T-helper 2 cell treated with Interferon-gamma antibody and Interleukin-4, amounts not matched to agents 100 ng/mL and 5 ng/mL, for 36 hours (primary cell): Measurements from ENCODE around the gene SEMA3C. TPM values are rescaled to one million over a fixed set of nuclear protein-coding genes. Genes with fewer than 3 reads are reported as not detected.
"Not testable (repeated sequence)": the region's sequence is repeated elsewhere in the genome, so short reads cannot be mapped to it uniquely, and the experiment has no call there.

Source experiments
- intact Hi-C: fragments of 100-400 bp; cut with micrococcal nuclease; formaldehyde crosslinking; loops from one replicate; pipeline ENCODE4 v1.15.1; 2023
- total RNA-seq: library from RNA; stranded (reverse); gene quantifications from 2 replicates; pipeline ENCODE4 v1.2.3, GENCODE V29; 2022

Gene SEMA3C
- total RNA-seq, 1 donor from 2014 or later = not detected

DNA sequence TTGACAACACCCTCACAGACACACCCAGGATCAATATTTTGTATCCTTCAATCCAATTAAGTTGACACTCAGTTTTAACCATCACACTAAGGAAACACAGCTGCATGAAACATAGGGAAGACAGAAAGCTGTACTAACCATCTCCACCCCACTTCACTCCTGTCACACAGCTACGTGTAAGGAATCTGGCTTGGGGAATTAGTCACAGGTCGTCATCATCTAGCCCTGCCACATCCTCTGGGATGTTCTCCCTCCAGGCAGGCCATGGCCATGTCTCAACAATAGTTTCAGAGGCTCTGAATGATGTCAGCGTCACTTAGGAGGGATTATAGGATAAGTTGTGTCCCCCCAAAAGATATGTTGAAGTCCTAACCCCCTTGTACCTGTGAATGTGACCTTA lies 10.8 kb upstream of the SEMA3C start:
- intact Hi-C loops = no loop called here

DNA sequence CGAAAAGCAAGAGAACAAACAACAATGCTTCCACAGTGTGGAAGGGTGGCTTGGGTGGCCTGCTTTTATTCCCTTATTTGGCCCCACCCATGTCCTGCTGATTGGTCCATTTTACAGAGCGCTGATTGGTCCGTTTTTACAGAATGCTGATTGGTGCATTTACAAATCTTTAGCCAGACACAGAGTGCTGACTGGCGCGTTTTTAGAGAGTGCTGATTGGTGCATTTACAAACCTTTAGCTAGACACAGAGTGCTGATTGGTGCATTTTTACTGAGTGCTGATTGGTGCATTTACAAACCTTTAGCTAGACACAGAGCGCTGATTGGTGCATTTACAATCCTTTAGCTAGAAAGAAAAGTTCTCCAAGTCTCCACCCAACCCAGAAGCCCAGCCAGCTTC lies 8.1 kb upstream of the SEMA3C start:
- intact Hi-C loops = not testable (repeated sequence)

DNA sequence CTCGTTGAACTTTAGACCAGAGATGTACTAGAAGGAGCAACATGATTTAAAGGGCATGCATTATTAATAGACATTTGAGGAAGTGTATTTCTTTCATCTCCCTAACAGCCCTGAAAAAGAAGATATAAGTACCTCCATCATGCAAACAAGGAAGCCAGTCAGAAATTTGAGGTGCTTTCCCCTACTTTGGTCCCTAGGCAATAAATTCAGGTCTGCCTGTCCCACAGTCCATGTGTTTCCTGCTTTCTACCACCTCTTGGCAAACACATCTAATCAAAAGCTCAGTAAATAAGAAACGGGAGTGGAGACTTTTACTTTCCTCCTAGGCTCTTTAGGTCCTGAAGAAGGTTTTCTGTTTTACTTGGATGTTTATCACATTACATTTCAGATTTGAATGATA lies 5.2 kb upstream of the SEMA3C start:
- intact Hi-C loops = no loop called here

DNA sequence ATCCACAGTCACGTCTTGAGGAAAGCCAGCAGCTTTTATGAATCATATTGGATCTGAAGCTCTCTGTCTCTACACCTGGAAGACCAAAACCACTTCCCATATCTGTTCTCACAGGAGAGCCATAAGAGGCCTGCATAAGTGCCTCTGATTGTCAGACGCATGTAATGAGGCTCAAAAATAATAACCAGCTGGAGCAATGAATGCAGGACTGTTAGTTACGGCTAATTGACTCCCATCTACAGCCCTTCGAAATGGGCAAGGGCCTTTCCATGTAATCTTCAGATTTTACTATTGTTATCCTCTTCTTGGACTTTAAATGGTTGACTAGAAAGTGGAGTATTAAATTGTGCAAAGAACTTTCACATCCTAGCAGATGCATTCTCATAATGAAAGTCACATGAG lies 4.4 kb upstream of the SEMA3C start:
- intact Hi-C loops = no loop called here

DNA sequence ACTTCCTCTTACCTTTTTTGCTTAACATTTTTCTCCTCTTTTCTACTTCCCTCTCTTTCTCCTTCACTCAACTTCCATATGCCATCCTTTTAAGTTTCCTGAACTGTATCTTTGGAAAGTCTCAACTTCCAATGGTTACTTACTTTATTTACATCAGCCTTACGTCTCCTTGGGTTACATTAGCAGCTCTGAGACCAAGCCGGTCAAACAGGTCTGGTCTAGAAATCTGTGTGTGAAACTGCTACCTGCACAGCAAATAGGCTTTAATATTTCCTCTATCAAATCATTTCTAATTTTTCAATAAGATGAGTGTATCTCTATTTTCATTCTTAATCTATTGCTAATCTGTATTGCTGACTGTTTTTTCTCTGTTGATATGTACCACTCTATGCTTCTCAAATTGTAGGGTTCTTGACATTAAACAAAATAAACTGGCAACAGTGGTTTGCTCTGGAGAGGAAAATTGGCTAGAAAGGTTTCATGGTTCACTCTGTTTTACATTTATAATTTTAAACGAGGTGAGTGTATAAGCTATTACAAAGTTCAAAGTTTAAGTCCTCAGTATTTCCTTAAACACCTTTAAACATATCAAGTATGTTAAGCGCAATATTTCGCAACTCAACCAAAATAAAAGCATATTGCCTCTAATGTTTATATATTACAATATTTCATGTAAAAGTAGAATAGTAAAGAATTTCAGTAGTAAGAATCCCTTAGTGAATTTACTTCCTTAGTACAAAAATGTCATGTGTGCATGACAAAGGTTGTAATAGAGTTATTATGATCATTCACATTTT lies 3.6 kb upstream of the SEMA3C start:
- intact Hi-C loops = no loop called here

DNA sequence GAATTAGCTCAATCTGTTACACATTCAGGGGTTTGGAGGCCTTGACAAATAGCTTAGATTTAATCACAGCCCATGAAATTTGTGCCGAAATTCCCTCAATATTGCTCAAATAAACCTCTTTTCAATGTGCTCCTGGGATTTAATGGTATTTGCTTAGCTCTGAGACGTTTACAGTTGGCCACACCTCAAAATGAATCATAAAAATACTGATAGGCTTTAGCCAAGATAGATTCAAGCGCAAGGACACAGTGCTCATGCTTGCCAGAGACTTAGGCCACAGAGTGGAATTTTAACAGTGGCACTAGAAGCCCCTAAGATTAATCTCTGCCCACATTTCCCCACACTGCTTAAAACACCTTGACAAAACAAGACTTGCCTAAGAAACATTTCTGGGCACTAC lies 2.3 kb upstream of the SEMA3C start:
- intact Hi-C loops = no loop called here

DNA sequence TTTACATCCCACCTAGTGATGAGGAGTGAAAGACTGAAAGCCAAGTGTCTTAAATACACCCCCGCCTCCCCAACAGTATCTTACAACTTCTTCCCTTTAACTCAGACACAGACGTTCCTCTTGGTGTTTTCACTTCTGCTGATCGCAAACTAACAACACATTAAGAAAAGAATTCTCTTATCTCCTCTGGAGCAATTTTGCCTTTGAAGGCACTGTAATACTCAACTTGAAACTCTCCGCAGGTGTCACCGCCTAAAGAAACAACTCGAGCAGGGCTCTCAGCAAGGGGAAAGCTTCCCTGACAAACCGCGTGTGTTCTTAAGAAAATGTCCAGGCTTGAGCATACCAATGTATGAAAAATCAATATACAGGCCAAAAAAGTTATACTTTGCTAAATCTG lies 452 bp downstream of the SEMA3C start:
- intact Hi-C loops = no loop called here

DNA sequence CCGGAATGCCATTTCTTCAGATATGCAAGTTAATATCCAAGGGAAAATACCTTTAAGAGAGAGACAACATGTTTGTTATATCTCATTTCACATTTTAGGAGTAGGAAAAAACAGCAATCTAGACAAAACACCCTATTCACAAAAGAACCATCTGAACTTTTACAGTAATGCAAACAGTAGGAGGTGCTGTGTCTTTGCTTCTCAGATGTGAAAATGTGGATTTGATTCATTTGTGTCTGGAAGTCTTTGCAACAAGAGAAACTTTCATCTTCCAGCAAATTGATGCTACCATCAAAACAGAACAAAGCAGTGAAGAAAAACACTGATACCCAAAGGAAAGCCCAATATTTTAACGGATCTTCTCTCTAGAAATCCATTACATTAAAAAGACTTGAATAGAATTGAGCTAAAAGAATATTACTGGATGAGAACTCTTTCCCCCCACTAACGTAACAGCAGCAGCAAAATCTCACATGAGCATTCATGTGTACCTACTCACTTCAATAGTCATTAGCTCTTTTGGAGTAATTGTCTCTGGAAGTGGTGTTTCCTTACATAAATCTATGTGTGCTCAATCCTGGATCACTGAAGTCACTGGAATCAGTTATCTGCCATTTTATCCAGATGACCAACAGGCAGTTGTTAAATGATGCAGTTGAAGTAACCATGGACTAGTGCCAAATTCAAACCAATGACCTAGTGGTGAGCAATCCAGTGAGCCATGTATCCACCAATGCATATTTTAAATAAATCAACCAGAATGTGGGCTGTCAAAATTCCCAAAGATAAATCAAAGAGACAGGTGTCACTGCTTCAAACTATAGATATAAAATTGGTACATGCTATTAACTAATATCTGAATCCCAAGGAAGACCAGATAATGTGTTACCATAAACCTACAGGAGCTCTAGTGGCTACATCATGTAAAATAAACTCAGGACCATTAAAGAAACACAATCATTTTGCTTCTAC lies 1.8 kb downstream of the SEMA3C start:
- intact Hi-C loops = no loop called here

DNA sequence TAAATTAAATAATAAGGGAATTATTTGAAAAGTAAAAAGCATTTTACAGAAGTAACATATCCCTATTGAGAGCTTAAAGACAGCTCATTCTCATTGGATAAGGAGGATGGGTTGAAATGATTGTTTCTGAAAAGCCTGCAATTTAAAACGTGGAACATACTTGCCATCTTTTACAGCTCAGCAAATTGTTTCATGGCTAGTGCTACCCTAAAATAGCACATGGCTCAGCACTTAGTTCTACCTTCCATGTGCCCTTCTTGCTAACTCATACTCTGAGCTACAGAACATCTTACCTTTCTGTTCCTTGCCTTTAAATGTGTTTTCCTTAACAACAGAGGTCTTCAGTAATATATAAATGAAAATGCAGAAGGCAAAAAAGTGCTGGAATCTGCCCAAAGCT lies 8.6 kb downstream of the SEMA3C start:
- intact Hi-C loops = no loop called here

DNA sequence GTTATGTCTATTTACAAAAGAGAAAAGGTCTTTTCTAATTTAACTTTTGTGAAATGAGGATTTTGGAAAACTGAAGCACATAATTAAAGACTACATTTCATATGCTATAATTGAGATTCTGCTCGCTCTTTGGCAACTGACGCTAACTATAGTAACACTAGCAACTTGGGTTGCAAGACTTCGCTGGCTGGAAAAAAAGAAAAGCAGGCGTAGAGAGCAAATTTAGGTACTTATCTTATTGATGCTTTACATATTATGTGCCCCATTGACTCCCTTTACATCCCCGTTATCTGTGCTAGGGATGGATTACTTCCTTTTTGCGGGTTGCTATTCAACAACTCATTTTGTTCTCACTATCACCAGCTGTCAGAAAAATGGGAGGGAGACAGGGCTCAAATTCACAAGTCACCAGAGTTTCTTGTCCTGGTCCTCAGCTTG lies 10.5 kb downstream of the SEMA3C start:
- intact Hi-C loops = no loop called here

DNA sequence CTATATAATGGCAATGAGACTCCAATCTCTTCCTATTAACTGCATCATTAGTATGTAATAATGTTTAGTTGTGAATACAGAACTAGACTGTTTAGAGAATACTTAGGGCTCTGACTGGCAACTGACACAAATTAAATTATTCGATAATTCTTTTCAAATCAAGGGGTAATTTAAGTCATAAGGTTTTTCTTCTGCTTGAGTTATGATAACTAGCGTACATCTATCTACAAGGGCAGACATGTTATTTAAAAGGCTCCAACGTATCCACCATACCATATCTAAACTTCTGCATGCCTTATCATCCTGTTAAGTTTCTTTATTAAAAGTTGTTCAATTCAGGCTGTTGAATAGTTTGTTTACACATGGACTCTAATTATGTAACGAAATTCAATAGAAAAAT lies 11.2 kb downstream of the SEMA3C start:
- intact Hi-C loops = no loop called here

DNA sequence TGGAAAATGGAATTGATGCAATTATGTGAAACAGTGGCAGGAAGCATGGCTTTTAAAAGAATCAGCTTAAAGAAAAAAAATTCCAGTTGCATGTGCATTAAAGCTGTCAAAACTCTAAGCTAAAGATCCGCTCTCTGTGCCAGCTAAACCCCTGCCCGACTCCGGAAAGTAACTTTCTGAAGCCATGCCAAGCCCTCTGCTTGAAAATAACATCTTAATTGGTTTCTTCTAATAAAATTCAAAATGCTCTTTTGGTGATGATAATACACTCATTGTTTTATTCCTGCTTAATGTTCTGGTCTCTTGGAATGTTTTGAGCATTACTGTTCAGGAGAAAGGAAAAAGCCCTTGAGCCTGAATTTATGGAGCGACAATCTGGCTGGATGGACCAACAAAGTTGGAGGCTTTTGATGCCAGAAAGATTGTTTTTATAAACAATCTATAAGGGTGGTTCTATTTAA lies 11.7 kb downstream of the SEMA3C start:
- intact Hi-C loops = no loop called here

DNA sequence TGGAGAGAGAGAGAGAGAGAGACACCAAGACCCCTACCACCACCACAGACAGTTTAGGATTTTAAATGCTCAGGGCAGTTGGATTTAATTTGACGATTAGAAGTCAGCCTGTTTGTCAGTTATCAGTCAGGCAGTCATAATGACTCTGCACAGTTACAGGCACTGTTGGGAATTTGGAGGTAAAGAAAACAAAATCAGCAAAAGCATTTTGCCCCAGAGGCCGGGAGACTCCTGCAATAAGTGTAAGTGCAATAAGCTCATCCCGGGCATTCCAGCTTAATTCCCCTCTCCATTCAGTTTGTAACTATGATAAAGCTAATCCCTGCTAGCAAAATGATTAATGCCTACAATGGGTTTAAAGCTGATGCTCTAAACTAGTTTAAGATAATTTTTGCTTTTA lies 13.5 kb downstream of the SEMA3C start:
- intact Hi-C loops = no loop called here

DNA sequence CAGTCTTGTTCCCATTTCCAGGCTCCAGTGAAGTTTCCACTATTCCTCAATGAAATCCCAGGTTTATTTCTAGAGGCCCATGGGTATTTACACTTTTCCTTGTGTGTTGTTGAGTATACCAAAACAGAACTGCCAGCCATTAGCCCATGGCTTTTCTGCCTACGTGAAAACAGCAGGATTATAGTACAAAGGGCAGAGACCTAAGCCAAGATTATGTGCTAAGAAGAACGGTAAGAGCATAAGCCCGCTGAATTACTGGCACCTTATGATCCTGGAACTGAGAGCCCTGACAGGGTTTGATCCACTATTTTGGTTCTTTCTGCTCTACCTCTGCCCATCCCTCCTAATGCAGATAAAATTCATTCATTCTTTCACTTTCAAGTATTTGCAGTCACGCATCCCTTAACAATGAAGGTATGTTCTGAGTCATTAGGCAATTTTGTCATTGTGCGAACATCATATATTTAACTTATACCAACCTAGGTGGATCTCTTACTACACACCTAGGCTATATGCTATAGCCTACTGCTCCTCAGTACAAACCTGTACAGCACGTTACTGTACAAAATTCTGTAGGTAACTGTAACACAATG lies 16.0 kb downstream of the SEMA3C start:
- intact Hi-C loops = no loop called here

DNA sequence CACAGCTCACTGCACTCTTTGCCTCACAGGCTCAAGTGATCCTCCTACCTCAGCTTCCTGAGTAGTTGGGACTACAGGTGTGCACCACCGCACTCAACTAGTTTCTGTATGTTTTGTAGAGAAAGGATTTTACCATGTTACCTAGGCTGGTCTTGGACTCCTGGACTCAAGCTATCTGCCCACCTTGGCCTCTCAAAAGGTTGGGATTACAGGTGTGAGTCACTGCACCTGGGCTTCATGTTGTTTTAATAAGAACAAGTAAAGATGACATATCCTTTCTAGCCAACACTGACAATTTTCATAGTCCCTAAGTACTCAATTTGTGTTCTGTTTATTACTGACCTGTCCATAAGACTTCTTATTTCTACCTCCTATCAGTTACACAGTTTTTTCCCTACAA lies 16.8 kb downstream of the SEMA3C start:
- intact Hi-C loops = no loop called here

DNA sequence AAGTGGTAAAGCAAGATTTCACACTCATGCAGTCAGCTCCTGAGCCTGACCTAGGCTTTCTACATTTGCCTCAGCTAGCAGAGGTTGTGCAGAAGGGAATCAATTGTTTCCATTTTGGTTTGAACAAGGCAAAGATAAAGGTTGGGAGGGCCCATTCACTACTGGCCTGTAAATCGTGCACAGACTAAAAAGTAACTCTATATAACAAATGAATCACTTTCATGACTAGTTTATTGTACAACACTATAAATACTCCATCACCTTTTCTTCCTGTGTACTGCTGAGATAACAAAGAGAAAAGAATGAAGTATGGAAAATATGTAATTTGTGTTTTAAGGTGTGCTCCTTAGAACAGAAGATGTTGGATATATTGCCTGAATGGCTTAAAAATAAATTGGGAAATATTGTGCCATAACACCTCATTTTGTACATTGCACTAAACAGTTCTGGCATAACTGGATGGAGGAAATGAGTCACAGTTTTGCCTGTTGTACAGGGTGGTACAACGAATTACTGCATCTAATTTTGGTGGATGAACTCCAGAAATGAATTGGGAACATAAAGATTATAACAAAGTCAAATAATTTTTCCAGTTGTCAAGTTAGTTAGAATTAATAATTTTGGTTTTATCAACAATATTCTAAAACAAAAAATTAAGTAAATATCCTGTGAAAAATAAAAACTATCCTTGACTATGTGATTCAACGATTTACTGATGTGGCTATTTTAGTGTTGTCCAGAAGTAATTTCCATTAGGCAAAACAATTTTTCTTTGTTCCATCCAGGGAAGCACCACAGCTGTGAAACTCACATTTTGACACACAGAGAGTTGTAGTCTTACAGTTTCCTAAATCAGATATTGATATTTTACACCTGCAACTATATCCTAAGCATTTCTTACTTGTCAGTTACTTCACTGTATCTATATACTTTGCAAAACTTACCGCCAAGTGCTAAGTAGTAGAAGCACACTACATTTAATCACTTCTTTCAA lies 18.0 kb downstream of the SEMA3C start:
- intact Hi-C loops = no loop called here

DNA sequence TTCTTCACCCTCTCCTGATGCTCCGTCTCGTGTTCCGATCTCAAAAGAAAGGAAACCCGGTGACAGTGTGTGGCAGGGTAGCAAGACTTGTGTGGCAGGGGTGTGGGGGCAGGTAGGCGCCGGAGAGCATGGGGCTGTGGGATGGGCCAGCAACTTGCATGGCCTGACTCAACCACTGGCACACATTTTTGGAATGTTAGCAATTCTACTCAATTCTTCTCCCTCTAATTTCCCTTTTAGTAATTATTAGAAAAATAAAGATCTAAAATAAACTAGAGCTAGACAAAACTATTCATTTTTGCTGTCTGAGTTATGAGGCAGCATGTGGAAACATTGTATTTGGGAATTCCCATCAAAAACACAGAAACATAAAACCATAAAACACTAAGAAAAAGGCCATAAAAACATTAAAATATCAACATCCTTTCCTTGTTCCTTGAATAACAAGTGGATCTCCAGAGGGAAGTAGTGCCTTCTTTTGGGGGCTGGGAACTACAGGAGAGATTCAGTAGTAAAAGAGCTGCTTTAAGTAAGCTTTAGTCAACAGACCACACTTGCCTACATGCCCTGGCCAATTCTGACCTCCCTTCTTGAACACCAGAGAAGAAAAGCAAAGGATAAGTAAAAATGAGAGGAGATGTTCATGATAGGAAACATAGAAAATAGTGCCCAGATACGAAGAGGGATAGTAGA lies 21.8 kb downstream of the SEMA3C start:
- intact Hi-C loops = no loop called here

DNA sequence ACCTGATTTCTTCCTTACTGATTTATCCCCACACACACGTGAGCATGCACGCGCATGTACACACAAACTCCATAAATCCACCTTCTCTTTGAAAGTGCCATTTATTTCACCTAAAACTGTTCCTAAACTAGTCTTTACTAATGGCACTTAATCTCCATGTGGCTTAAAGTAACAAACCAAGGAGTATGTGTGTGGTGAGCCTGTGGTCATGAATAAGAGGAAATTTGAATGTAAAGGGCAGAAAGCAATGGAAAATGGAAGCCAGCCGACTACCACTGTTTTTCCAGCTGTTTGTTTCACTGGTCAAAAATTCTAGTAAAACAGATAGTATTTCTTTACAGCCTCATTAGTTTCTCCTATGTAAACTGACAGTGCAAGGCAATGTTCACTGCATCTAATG lies 23.8 kb downstream of the SEMA3C start:
- intact Hi-C loops = no loop called here

DNA sequence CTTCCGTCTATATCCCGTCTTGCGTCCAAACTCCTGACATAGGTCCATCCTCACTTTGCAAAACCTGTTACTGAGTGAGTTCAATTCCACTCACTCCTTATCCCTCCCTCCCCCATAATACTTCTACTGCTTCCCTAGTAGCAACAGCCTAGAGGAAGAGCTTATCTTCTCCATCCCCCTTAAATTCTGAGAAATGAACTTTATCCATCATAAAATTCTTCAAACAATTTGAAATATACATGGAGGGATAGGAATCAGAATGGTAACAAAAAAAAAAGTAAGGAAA lies 27.6 kb downstream of the SEMA3C start:
- intact Hi-C loops = no loop called here
